GM19438 (cell line): ENCODE measurements around the gene VCAM1.
"Not testable (repeated sequence)": the region's sequence is repeated elsewhere in the genome, so short reads cannot be mapped to it uniquely, and the experiment has no call there.

ENCODE experiments used
- ATAC-seq: cut with Tn5 transposase; IDR thresholded peaks from one replicate; pipeline ENCODE4 v1.9.1; 2021; ENCODE audit warnings: low read depth; ENCODE audit not compliant: unreplicated experiment

Gene VCAM1

DNA sequence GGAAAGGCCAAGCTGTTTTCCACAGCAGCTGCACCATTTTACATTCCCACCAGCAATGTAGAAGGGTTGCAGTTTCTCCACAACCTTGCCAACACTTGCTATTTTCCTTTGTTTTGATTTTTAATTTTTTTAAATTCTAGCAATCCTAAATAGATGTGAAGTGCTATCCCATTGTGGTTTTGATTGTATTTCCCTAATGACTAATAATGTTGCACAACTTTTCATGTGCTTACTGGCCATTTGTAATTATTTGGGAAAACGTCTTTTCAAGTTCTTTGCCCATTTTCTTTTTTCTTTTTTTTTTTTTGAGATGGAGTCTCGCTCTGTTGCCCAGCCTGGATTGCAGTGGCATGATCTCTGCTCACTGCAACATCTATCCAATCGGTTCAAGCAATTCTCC is 53.9 kb downstream of the VCAM1 start:
- ATAC-seq = no peak

DNA sequence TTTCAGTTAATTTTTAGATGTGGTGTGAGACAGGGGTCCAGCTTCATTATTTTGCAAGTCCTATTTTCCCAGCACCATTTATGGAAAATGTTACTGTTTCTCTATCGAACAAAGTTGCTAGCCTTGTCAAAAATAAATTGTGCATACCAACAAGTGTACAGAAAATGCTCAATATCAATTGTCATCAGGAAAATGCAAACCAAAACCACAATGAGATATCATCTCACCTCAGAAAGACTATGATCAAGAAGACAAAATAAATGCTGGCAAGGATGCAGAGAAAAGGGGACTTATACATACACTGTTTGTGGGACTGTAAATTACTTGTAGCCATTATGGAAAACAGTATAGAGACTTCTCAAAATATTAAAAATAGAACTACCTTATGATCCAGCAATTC is 54.8 kb downstream of the VCAM1 start:
- ATAC-seq = no peak

DNA sequence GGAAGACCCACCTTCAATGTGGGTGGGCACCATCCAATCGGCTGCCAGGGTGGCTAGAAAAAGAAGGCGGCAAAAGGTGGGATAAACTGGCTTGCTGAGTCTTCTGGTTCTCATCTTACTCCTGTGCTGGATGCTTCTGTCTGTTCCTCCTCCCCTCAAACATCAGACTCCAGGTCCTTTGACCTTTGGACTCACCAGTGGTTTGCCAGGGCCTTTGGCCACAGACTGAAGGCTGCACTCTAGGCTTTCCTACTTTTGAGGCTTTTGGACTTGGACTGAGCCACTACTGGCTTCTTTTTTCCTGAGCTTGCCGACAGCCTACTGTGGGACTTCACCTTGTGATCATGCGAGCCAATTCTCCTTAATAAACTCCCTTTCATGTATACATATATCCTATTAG is 55.9 kb downstream of the VCAM1 start:
- no peak for ATAC-seq

DNA sequence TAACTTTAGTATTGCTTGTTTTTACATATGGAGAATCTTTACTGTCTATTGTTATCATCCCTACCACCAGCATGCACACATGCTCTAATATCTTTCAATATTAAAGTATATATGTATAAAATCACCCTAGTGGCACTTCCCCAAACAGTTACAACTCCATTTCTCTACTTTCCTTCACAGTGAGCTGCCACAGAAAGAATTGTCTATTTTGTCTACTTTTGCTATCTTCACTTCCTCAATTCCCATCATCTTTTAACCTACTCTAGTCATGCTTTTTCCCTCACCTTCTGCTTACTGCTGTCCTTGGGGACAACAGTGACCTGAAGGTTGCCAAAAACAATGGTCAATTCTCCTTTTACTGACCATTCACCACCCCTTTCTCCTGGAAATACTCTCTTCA is 59.2 kb downstream of the VCAM1 start:
- ATAC-seq = no peak

DNA sequence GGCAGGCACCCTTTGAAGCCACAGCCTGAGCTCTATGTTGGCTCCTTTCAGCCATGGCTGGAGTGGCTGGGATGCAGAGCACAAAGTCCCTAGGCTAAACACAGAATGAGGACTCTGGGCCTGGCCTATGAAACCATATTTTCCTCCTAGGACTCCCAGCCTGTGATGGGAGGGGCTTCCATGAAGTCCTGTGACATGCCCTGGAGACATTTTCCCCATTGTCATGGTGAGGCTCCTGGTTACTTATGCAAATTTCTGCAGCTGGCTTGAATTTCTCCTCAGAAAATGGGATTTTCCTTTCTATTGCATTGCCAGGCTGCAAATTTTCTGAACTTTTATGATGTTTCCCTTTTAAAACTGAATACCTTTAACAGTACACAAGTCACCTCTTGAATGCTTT is 61.3 kb downstream of the VCAM1 start:
- ATAC-seq = no peak

DNA sequence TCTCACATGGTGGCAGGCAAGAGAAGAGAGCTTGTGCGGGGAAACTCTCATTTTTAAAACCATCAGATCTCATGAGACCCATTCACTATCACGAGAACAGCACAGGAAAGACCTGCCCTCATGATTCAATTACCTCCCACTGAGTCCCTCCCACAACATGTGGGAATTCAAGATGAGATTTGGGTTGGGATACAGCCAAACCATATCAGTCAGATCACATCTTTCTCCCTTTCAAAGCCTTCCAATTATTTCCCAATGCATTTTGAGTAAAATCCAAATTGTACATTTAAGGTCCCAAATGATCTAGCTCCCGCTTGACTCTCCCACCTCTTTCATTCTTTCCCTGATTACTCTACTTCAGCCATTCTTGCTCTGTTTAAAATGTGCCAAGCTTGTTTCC is 62.2 kb downstream of the VCAM1 start:
- not testable (repeated sequence) for ATAC-seq

DNA sequence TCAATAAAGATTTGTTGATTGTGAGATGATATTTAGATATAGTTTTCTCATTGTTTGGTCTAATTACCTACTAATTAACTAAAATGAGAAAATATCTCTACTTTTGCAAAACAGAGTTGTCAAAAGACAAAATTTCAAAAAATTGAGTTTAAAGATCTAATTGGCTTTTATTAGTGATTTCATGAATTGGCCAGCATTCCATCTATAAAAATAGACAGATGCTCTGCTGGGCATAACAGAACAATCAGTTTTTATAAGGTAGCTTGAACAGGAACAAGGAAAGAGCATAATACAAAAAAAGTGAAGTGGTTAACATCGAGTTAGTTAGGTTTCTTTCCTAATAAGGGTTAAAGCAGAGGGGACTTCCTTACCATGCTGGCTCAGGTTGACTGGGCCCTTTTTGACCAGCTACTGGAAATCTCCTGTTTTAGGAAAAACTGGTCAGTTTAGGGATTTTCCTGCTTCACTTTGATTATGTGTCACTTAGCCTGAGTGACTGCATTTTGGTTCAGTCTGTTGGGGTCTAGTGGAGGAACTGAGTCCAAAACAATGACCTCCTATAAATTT is 63.0 kb downstream of the VCAM1 start:
- no peak for ATAC-seq

DNA sequence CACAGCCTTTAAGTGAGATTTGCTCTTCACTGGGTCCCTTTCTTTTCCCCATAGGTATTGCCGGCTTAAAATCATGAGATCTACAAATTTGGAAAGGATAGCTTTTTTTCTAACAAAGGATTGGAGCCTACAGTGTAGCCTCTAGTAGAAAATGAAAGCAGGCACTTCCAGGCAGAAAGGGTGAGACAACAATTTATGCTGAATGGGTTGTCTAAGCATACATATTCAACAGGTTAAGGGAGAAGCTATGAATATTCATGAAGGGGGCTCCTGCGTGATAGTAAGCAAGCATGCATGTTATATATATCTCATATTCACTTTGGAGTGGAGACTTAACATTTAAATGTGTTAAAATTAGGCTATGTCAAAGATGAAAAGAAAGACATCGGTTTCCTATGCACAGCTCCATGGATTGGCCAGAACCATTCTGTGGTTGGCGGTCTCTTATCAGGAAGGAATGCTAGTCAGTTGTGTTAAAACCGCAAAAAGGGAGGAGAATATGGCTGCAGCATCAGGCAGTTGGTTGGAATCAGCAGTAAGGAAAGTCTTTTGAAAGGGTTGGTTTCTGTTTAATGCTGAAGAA is 66.0 kb downstream of the VCAM1 start:
- no peak for ATAC-seq

DNA sequence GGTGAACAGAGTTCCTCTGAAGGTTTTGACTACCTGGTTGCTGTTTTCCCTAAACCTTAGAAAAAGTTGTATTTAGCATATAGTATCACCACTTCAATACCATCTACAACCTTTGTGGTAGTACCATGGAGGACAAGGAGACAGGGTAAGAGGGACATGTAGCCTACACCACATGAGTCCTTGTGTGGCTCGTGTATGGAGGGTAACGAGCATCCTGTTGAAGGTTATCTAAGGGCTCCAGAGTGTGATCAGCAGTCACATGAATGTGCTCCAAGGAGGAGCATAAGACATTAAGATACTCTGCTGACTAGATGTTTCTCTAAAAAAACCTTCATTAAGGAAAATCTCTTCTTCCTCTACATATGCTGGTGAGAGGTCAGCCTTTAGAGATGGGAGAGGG is 67.3 kb downstream of the VCAM1 start:
- ATAC-seq = no peak
